Gastroesophageal sphincter (tissue), 3 donors: ENCODE data around the gene NR4A1.

ENCODE experiments used
- EP300 ChIP-seq: sonication (generic); formaldehyde crosslinking; IDR thresholded peaks from one replicate; pipeline ENCODE4 v1.6.1; 2017; ENCODE audit warnings: antibody characterized with exemption, mild to moderate bottlenecking
- POLR2A ChIP-seq, 2 donors: fragments of 450-650 bp; IDR thresholded peaks; one replicate each; pipeline ENCODE4 v1.6.1; 2017; ENCODE audit warnings: antibody characterized with exemption in 2 of 2, mild to moderate bottlenecking in 2 of 2, moderate library complexity in 1 of 2
- POLR2AphosphoS5 ChIP-seq: sonication (generic); formaldehyde crosslinking; IDR thresholded peaks from one replicate; pipeline ENCODE4 v1.6.1; 2017; ENCODE audit warnings: antibody characterized with exemption
- TF ChIP-seq, protein P1 (sequence below), 4 experiments: fragments of 200-600 bp in 2 of 4; fragments of 450-650 bp in 2 of 4; sonication (generic) in 1 of 4; IDR thresholded peaks; one replicate each; pipeline ENCODE4 v1.5.1; 2017 to 2019; ENCODE audit warnings: antibody characterized with exemption in 4 of 4, mild to moderate bottlenecking in 2 of 4, moderate library complexity in 2 of 4

GRCh38 chr12:52060498-52061177 is 9.4 kb downstream of the NR4A1 start:
- no peak for TF ChIP-seq POLR2A (IDR thresholded peaks at IDR 0.05)
- TF ChIP-seq, protein P1, sequence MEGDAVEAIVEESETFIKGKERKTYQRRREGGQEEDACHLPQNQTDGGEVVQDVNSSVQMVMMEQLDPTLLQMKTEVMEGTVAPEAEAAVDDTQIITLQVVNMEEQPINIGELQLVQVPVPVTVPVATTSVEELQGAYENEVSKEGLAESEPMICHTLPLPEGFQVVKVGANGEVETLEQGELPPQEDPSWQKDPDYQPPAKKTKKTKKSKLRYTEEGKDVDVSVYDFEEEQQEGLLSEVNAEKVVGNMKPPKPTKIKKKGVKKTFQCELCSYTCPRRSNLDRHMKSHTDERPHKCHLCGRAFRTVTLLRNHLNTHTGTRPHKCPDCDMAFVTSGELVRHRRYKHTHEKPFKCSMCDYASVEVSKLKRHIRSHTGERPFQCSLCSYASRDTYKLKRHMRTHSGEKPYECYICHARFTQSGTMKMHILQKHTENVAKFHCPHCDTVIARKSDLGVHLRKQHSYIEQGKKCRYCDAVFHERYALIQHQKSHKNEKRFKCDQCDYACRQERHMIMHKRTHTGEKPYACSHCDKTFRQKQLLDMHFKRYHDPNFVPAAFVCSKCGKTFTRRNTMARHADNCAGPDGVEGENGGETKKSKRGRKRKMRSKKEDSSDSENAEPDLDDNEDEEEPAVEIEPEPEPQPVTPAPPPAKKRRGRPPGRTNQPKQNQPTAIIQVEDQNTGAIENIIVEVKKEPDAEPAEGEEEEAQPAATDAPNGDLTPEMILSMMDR (IDR thresholded peaks at IDR 0.05), result no peak
- TF ChIP-seq POLR2AphosphoS5, result no peak
- no peak for TF ChIP-seq EP300
